GM18505 (cell line): Measurements from ENCODE around the gene TBC1D9.

ENCODE experiments used
- ATAC-seq: cut with Tn5 transposase; IDR thresholded peaks from one replicate; pipeline ENCODE4 v1.9.1; 2021; ENCODE audit not compliant: unreplicated experiment
- POLR2A ChIP-seq: IDR thresholded peaks from 4 replicates; pipeline ENCODE4 v1.6.1; 2011; ENCODE audit warnings: borderline replicate concordance; ENCODE audit not compliant: insufficient read depth, insufficient read length; ENCODE audit errors: extremely low read depth

TBC1D9 gene

DNA sequence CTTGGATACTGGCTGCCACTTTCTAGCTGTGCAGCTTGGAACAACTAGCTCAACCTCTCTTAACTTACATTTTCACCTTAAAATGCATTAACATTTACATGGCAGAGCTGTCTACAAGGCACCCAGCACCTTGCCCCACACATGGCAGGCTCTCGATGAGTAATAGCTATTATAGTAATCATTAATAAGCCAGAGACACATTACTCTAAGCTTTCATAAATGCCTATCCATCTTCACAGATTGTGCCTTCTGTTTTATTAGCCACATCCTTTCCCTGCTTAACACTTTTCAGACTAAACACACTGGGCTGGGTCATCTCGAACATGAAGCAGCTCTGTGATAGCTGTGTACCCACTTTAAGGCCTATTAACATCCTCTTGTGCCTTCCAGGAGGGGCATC, 103.6 kb downstream of the TBC1D9 start:
- TF ChIP-seq POLR2A, result no peak
- no peak for ATAC-seq

GRCh38 chr4:140648716-140649308, 107.4 kb downstream of the TBC1D9 start:
- ATAC-seq, result no peak
- no peak for TF ChIP-seq POLR2A

GRCh38 chr4:140645614-140646412, 110.4 kb downstream of the TBC1D9 start:
- no peak for TF ChIP-seq POLR2A
- ATAC-seq, result no peak

GRCh38 chr4:140645196-140645595, 111.0 kb downstream of the TBC1D9 start:
- ATAC-seq, result no peak
- no peak for TF ChIP-seq POLR2A

DNA sequence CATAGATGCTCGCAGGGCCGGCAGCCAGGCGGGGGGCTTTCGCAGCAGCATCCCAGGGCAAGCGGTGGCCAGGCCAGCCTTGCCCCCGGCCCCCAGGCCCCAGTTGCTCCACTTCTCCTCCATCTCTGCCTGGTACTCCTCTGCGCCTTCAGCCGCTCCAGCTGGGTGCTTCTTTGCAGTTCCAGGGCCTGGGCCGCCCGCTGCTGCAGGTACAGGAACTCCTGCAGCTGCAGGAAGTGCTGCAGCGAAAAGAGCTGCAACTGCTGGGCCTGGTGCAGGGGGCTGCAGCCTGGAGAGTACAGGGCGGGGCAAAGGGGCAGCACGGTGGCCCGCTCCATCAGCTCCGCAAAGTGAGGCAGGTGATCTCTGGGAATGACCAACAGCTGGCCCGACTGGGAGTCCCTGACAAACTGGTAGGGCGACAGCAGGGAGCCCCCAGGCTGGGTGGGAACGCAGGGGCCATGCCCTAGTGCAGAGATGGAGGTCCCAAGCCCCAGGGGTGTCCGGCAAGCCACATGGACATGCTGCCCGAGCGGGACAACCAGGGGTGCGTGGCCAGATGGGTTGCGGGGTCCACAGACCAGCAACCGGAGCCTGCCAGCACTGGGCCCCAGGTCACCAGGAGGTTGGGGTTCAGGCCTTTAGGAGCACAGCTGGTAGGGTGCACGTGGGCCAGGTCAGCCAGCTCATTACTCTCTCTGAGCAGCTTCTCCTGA, 111.6 kb downstream of the TBC1D9 start:
- TF ChIP-seq POLR2A, result no peak
- ATAC-seq, result no peak

DNA sequence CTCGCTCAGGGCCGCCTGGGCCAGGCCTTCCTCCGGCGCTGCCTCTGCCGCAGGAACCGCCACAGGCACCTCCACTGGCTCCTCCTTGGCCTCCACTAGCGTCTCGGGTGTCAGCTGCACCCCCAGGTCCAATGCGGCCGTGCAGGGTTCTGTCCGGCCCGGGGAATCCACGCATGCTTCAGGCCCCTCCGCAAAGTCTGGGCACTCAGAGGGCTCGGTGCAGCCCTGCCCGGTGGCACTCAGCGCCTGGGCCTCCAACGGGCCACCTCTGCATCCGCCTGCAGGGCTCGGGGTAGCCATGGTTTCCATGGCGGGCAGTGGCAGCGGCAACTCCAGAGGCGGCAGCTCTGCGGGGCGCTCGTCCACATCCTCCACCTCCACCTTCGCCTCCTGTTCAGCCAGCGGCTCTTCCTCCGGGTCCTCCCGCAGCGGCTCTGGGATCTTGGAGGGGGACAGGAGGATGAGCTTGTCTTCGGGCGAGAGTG, 112.6 kb downstream of the TBC1D9 start:
- no peak for TF ChIP-seq POLR2A
- ATAC-seq, result no peak

DNA sequence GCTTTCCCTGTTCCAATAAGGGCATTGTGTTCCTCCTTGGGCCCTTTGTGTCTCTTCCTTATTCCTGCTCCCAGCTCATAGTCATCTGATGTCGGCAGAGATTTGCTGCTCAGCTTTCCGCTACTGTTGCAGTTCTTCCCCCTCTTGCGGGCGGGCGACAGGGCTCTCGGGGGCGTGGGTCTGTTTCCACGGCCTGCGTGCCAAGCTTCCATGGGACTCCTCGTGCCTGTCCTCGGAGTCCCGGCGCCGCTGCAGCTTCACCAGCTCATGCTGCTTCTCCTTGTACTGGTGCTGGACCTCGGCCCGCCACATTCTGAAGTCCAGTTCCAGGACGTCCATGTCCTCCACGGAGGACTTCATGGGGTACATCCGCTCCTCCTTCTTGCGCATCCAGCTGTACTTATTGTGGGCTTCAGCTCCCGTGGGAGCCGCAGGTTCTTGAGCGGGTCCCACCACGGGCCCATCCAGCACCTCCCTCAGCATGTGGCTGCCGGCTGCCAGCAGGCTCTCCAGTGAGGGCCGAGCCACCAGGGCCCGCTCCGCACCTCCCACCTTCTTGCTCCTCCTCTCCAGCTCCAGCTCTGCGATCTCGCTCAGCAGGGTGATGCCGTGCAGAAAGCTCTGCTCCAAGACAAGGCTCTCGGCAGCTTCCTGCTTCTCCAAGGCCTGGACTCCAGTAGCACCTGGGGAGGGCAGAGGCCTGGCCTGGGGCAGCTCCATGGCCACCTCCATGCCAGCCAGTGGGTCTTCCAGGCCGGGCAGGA, 113.3 kb downstream of the TBC1D9 start:
- TF ChIP-seq POLR2A, result no peak
- ATAC-seq, result no peak

- no peak for TF ChIP-seq POLR2A
- no peak for ATAC-seq
Measured at GRCh38 chr4:140641789-140642439, 114.3 kb downstream of the TBC1D9 start.

GRCh38 chr4:140641105-140641555, 115.1 kb downstream of the TBC1D9 start:
- TF ChIP-seq POLR2A, result no peak
- ATAC-seq, result no peak

- TF ChIP-seq POLR2A, result no peak
- no peak for ATAC-seq
Measured at GRCh38 chr4:140640150-140640748, 115.9 kb downstream of the TBC1D9 start.

GRCh38 chr4:140639066-140639465, 117.1 kb downstream of the TBC1D9 start:
- no peak for ATAC-seq
- TF ChIP-seq POLR2A, result no peak

- ATAC-seq, result no peak
- TF ChIP-seq POLR2A, result no peak
Measured at GRCh38 chr4:140637836-140638235, 118.3 kb downstream of the TBC1D9 start.
